SK-N-SH (cell line): ENCODE measurements around the gene SFRP2.

Experiments
- CTCF ChIP-seq: fragments of 200-600 bp; sonication (generic); IDR thresholded peaks from 2 replicates; pipeline ENCODE4 v1.6.1; 2017; ENCODE audit warnings: antibody characterized with exemption, mild to moderate bottlenecking, moderate library complexity
- JUND ChIP-seq: IDR thresholded peaks from 2 replicates; pipeline ENCODE4 v1.4.0; 2012
- NRF1 ChIP-seq: IDR thresholded peaks from 2 replicates; pipeline ENCODE4 v1.6.1; 2012; ENCODE audit warnings: low read depth, mild to moderate bottlenecking, low read length
- POLR2AphosphoS5 ChIP-seq: IDR thresholded peaks from 2 replicates; pipeline ENCODE4 v1.6.1; 2012; ENCODE audit warnings: low read depth, low read length

GRCh38 chr4:153799694-153800074, 10.8 kb upstream of the SFRP2 start:
- no peak for TF ChIP-seq CTCF
- TF ChIP-seq JUND, result no peak
- TF ChIP-seq POLR2AphosphoS5, result no peak
- no peak for TF ChIP-seq NRF1
